D721Med (cell line): ENCODE measurements around the gene CFTR.

ENCODE experiments used
- DNase-seq: peaks from one replicate; pipeline ENCODE4 v3.0.0; 2011; ENCODE audit warnings: low spot score; ENCODE audit not compliant: insufficient read length
- FAIRE-seq: peaks from 2 replicates; lab custom pipeline; 2011; peaks lifted over from hg19 to GRCh38; lab: Jason Lieb, UNC
- CTCF ChIP-seq: IDR thresholded peaks from 2 replicates; pipeline ENCODE4 v1.5.1; 2012; ENCODE audit warnings: mild to moderate bottlenecking, control low read depth; ENCODE audit not compliant: insufficient read depth; ENCODE audit errors: missing control alignments

Gene CFTR

GRCh38 chr7:117531595-117532244 is 51.9 kb downstream of the CFTR start:
- no peak for DNase-seq
- FAIRE-seq = no peak
- TF ChIP-seq CTCF = no peak

DNA sequence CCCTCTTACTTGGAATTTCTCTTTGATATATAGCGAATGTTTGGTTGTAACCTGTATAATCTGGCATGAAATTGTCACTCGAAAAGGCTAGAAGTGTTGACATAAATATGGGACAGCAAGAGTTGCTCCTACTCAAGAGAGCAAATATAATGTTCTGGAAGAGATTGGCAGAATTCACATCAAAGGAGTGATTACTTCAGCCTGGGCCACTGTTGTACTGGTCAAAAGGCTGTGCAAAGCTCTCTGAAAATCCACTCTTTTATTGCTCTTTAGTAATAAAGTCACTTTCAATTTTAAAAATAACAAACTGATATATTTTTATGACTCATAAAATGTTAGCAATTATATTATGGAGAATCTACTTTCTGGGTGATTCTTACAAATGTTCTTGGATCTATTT is 58.2 kb downstream of the CFTR start:
- FAIRE-seq = no peak
- no peak for TF ChIP-seq CTCF
- no peak for DNase-seq

DNA sequence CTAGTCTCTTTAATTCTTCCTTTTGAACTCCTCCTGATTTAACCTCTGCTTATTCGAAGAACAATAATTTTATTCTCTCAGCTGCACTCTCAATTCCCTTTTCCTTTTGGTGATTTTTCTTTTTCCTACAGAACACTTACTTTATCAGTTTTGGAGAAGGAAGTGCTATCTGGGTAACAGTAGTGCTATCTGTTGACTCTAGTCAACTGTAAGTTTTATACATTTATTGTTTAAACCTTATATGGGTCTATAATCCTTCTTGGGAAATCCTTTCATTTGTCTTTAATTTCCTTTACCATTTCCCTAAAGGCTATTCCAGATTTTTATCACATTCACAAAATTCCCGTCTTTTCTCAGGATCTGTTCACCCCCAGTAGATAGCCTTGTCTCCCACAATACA is 64.2 kb downstream of the CFTR start:
- no peak for TF ChIP-seq CTCF
- DNase-seq (no peak), FAIRE-seq (no peak)

- TF ChIP-seq CTCF = no peak
- FAIRE-seq (no peak), DNase-seq (no peak)
Measured at GRCh38 chr7:117548035-117548434, 68.2 kb downstream of the CFTR start.

DNA sequence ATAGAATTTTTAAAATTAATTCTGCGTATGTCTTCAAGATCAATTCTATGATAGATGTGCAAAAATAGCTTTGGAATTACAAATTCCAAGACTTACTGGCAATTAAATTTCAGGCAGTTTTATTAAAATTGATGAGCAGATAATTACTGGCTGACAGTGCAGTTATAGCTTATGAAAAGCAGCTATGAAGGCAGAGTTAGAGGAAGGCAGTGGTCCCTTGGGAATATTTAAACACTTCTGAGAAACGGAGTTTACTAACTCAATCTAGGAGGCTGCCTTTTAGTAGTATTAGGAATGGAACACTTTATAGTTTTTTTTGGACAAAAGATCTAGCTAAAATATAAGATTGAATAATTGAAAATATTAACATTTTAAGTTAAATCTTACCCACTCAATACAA is 70.8 kb downstream of the CFTR start:
- no peak for DNase-seq
- FAIRE-seq = no peak
- TF ChIP-seq CTCF = no peak

GRCh38 chr7:117552660-117553059 is 72.8 kb downstream of the CFTR start:
- FAIRE-seq (no peak), DNase-seq (no peak)
- TF ChIP-seq CTCF = no peak

- DNase-seq (no peak), FAIRE-seq (no peak)
- TF ChIP-seq CTCF = no peak
Measured at GRCh38 chr7:117555260-117555659, 75.4 kb downstream of the CFTR start.
